Frontal cortex (tissue), 4 donors: ENCODE results near the gene AK8. TPM values are rescaled to one million over a fixed set of nuclear protein-coding genes. Genes with fewer than 3 reads are reported as not detected.

Experiments used
- DNase-seq, 2 donors: peaks; one replicate each; pipeline ENCODE4 v3.0.0; 2012; ENCODE audit warnings: low spot score in 2 of 2
- FAIRE-seq: peaks from 2 replicates; lab custom pipeline; 2012; peaks lifted over from hg19 to GRCh38; lab: Jason Lieb, UNC
- total RNA-seq: library from RNA; depleted of rRNA; stranded (reverse); fragments of >200 nt; gene quantifications from one replicate; pipeline ENCODE4 v1.2.3, GENCODE V29; 2014
- donor health status: control.
- donor health status: control.
- donor health status: control.

Gene AK8
- total RNA-seq, 1 donor from 2014 or later: 1.2 TPM

GRCh38 chr9:132753593-132753880 is 124.5 kb downstream of the AK8 start:
- no peak for FAIRE-seq

GRCh38 chr9:132752877-132753592 is 125.0 kb downstream of the AK8 start:
- DNase-seq (no peak), FAIRE-seq (no peak)

More at GRCh38 chr9:132753593-132753880, 124.5 kb downstream of the AK8 start:
- no peak for DNase-seq

- no peak for FAIRE-seq
- no peak for DNase-seq
These were observed 127.4 kb downstream of the AK8 start for GRCh38 chr9:132750668-132751067.

- FAIRE-seq (no peak), DNase-seq (no peak)
These were observed 128.8 kb downstream of the AK8 start for GRCh38 chr9:132749306-132749705.

- DNase-seq (no peak), FAIRE-seq (no peak)
These were observed 129.6 kb downstream of the AK8 start for GRCh38 chr9:132748450-132748849.

- no peak for FAIRE-seq
- no peak for DNase-seq
These were observed 132.1 kb downstream of the AK8 start for GRCh38 chr9:132745756-132746709.

- FAIRE-seq: no peak
These were observed 133.0 kb downstream of the AK8 start for GRCh38 chr9:132744881-132745755.

GRCh38 chr9:132743931-132744479 is 134.1 kb downstream of the AK8 start:
- no peak for FAIRE-seq

More at GRCh38 chr9:132744881-132745755, 133.0 kb downstream of the AK8 start:
- no peak for DNase-seq

GRCh38 chr9:132742821-132743311 is 135.2 kb downstream of the AK8 start:
- FAIRE-seq (no peak), DNase-seq (no peak)

More at GRCh38 chr9:132743931-132744479, 134.1 kb downstream of the AK8 start:
- DNase-seq: no peak

- DNase-seq: no peak
- FAIRE-seq: no peak
These were observed 137.4 kb downstream of the AK8 start for GRCh38 chr9:132740526-132741309.

GRCh38 chr9:132739710-132740310 is 138.3 kb downstream of the AK8 start:
- DNase-seq: no peak

GRCh38 chr9:132733260-132733815 is 144.7 kb downstream of the AK8 start:
- FAIRE-seq (no peak), DNase-seq (peak in 1 of 2 donors; percentile 30)

More at GRCh38 chr9:132739710-132740310, 138.3 kb downstream of the AK8 start:
- FAIRE-seq: no peak

GRCh38 chr9:132732326-132733259 is 145.5 kb downstream of the AK8 start:
- no peak for DNase-seq
- no peak for FAIRE-seq

- DNase-seq: no peak
- FAIRE-seq: no peak
These were observed 146.9 kb downstream of the AK8 start for GRCh38 chr9:132731230-132731629.

GRCh38 chr9:132730054-132731033 is 147.7 kb downstream of the AK8 start:
- FAIRE-seq: no peak
- DNase-seq: no peak
